ENCODE results near the gene WIPF2.
A peak's percentile ranks its signal among the peaks of the same experiment; 100 is the strongest.
"Not testable (repeated sequence)": the region's sequence is repeated elsewhere in the genome, so short reads cannot be mapped to it uniquely, and the experiment has no call there.

WIPF2 gene

GRCh38 chr17:40259505-40259904 lies 40.4 kb downstream of the WIPF2 start:
- no peak for DNase-seq

- DNase-seq: no peak
Measured at GRCh38 chr17:40260528-40260927, 41.4 kb downstream of the WIPF2 start.

- DNase-seq: no peak
Measured at GRCh38 chr17:40264458-40265185, 45.5 kb downstream of the WIPF2 start.

GRCh38 chr17:40265337-40265736 lies 46.2 kb downstream of the WIPF2 start:
- no peak for DNase-seq

- no peak for DNase-seq
Measured at GRCh38 chr17:40266882-40267281, 47.8 kb downstream of the WIPF2 start.

- DNase-seq: no peak
Measured at GRCh38 chr17:40268141-40268712, 49.1 kb downstream of the WIPF2 start.

GRCh38 chr17:40278414-40278813 lies 59.3 kb downstream of the WIPF2 start:
- DNase-seq: no peak

- DNase-seq: no peak
Measured at GRCh38 chr17:40279402-40279801, 60.3 kb downstream of the WIPF2 start.

- DNase-seq: no peak
Measured at GRCh38 chr17:40281663-40282062, 62.6 kb downstream of the WIPF2 start.

GRCh38 chr17:40283662-40284061 lies 64.6 kb downstream of the WIPF2 start:
- no peak for DNase-seq

GRCh38 chr17:40284085-40284713 lies 65.1 kb downstream of the WIPF2 start:
- DNase-seq: no peak

- no peak for DNase-seq
Measured at GRCh38 chr17:40286473-40286872, 67.4 kb downstream of the WIPF2 start.

GRCh38 chr17:40287159-40287493 lies 68.0 kb downstream of the WIPF2 start:
- DNase-seq: no peak

- peak; percentile 99 for DNase-seq
Measured at GRCh38 chr17:40287494-40288369, 68.6 kb downstream of the WIPF2 start, which contains the start of gene CDC6. TSS of gene CDC6 (plus strand) at chr17:40287879. CDS start at chr17:40289421, 1,542 bp downstream.

GRCh38 chr17:40290629-40291280 lies 71.7 kb downstream of the WIPF2 start:
- peak; percentile 46 for DNase-seq

- no peak for DNase-seq
Measured at GRCh38 chr17:40291281-40291664, 72.2 kb downstream of the WIPF2 start.

- no peak for DNase-seq
Measured at GRCh38 chr17:40293363-40293762, 74.3 kb downstream of the WIPF2 start.

- DNase-seq: no peak
Measured at GRCh38 chr17:40295488-40296436, 76.7 kb downstream of the WIPF2 start.

GRCh38 chr17:40297511-40297910 lies 78.4 kb downstream of the WIPF2 start:
- no peak for DNase-seq

- no peak for DNase-seq
Measured at GRCh38 chr17:40298726-40299125, 79.6 kb downstream of the WIPF2 start.

- not testable (repeated sequence) for DNase-seq
Measured at GRCh38 chr17:40299159-40299757, 80.2 kb downstream of the WIPF2 start.
